Trophoblast cell (in vitro differentiated cells and primary cell): ENCODE results near the gene PAM16.
"Not testable (repeated sequence)": the region's sequence is repeated elsewhere in the genome, so short reads cannot be mapped to it uniquely, and the experiment has no call there.

ENCODE experiments used
- DNase-seq, 2 donors: peaks; one replicate each; pipeline ENCODE4 v3.0.0-alpha.2; 2016
- H2AFZ ChIP-seq: 2 replicates; pipeline ENCODE4 v1.6.1; 2013; ENCODE audit warnings: low read length, moderate library complexity, mild to moderate bottlenecking; ENCODE audit not compliant: insufficient read depth, poor library complexity
- H2AK5ac ChIP-seq: 2 replicates; pipeline ENCODE4 v1.6.1; 2013; ENCODE audit warnings: mild to moderate bottlenecking, low read length
- H2BK120ac ChIP-seq: 2 replicates; pipeline ENCODE4 v1.6.1; 2013; ENCODE audit warnings: low read length, mild to moderate bottlenecking, moderate library complexity; ENCODE audit not compliant: insufficient read depth, poor library complexity
- H2BK12ac ChIP-seq: 2 replicates; pipeline ENCODE4 v1.6.1; 2013; ENCODE audit warnings: mild to moderate bottlenecking, low read length, moderate library complexity
- H2BK5ac ChIP-seq: 2 replicates; pipeline ENCODE4 v1.6.1; 2013; ENCODE audit warnings: low read length, low read depth, moderate library complexity, mild to moderate bottlenecking; ENCODE audit not compliant: poor library complexity
- H3K14ac ChIP-seq: 2 replicates; pipeline ENCODE4 v1.6.1; 2013; ENCODE audit warnings: mild to moderate bottlenecking, low read length
- H3K18ac ChIP-seq: 2 replicates; pipeline ENCODE4 v1.6.1; 2013; ENCODE audit warnings: mild to moderate bottlenecking, low read length
- H3K23ac ChIP-seq: 2 replicates; pipeline ENCODE4 v1.6.1; 2013; ENCODE audit warnings: low read length
- H3K27ac ChIP-seq: 2 replicates; pipeline ENCODE4 v1.5.1; 2013; ENCODE audit warnings: low read depth, mild to moderate bottlenecking, inconsistent platforms, low read length, moderate library complexity
- H3K27me3 ChIP-seq: 2 replicates; pipeline ENCODE4 v1.6.1; 2013; ENCODE audit warnings: inconsistent platforms, mild to moderate bottlenecking, low read length, moderate library complexity; ENCODE audit not compliant: insufficient read depth
- H3K36me3 ChIP-seq, 2 experiments: 1 replicate in 1 of 2; 2 replicates in 1 of 2; pipeline ENCODE4 v1.6.1; 2013; ENCODE audit warnings: low read length in 2 of 2, mild to moderate bottlenecking in 2 of 2, moderate library complexity in 1 of 2; ENCODE audit not compliant: insufficient read depth in 2 of 2, control insufficient read depth in 1 of 2
- H3K4ac ChIP-seq: 2 replicates; pipeline ENCODE4 v1.6.1; 2013; ENCODE audit warnings: low read depth, mild to moderate bottlenecking, low read length, moderate library complexity
- H3K4me1 ChIP-seq, 2 experiments: 1 replicate in 1 of 2; 2 replicates in 1 of 2; pipeline ENCODE4 v1.6.1; 2013; ENCODE audit warnings: low read length in 2 of 2, mild to moderate bottlenecking in 2 of 2, moderate library complexity in 1 of 2; ENCODE audit not compliant: insufficient read depth in 2 of 2, control insufficient read depth in 1 of 2
- H3K4me2 ChIP-seq: 2 replicates; pipeline ENCODE4 v1.6.1; 2013; ENCODE audit warnings: inconsistent platforms, mild to moderate bottlenecking, low read length, moderate library complexity
- H3K4me3 ChIP-seq: 2 replicates; pipeline ENCODE4 v1.5.1; 2013; ENCODE audit warnings: mild to moderate bottlenecking, low read depth, low read length, inconsistent platforms
- H3K79me1 ChIP-seq: one replicate; pipeline ENCODE4 v1.6.1; 2013; ENCODE audit warnings: low read length
- H3K79me2 ChIP-seq: 2 replicates; pipeline ENCODE4 v1.6.1; 2013; ENCODE audit warnings: low read length, mild to moderate bottlenecking; ENCODE audit not compliant: control insufficient read depth, insufficient read depth, poor library complexity
- H3K9ac ChIP-seq: 2 replicates; pipeline ENCODE4 v1.6.1; 2013; ENCODE audit warnings: mild to moderate bottlenecking, low read length
- H3K9me3 ChIP-seq: 2 replicates; pipeline ENCODE4 v1.6.1; 2013; ENCODE audit warnings: low read depth, mild to moderate bottlenecking, control low read depth, inconsistent platforms, low read length; ENCODE audit not compliant: insufficient read depth
- H4K12ac ChIP-seq: 2 replicates; pipeline ENCODE4 v1.6.1; 2013; ENCODE audit warnings: low read depth, mild to moderate bottlenecking, low read length, moderate library complexity
- H4K8ac ChIP-seq: 2 replicates; pipeline ENCODE4 v1.6.1; 2013; ENCODE audit warnings: low read depth, mild to moderate bottlenecking, low read length, moderate library complexity
- H4K91ac ChIP-seq: one replicate; pipeline ENCODE4 v1.6.1; 2013; ENCODE audit warnings: low read depth, mild to moderate bottlenecking, low read length, moderate library complexity
- WGBS: extraction: QIAGEN DNeasy Blood & Tissue Kit; methylation state at CpG from one replicate; pipeline ENCODE4 v1.1.7; 2013; ENCODE audit warnings: missing lambda C conversion rate; ENCODE audit not compliant: insufficient read length, insufficient coverage; ENCODE audit errors: extremely low coverage; 5-methylcytosine and 5-hydroxymethylcytosine counted together

PAM16 gene

GRCh38 chr16:4336701-4337539, 14.2 kb downstream of the PAM16 start:
- Histone ChIP-seq H4K12ac (no peak overlapping the region), H3K14ac (no peak overlapping the region), H3K9me3 (peaks cover 2% of the 10 kb centered on the region), H3K4ac (no peak overlapping the region), H3K27me3 (no peaks in the 10 kb centered on the region), H3K18ac (no peak overlapping the region), H3K23ac (no peak overlapping the region), H2BK12ac (no peak overlapping the region), H4K91ac (no peak overlapping the region), H3K4me3 (no peak overlapping the region), H4K8ac (no peak overlapping the region), H2BK120ac (no peak overlapping the region), H3K9ac (no peak overlapping the region), H2AFZ (no peak overlapping the region), H2AK5ac (no peak overlapping the region), H3K36me3 (peaks cover 75 to 76% of the 10 kb centered on the region in 2 experiments), H2BK5ac (no peak overlapping the region), H3K79me2 (no peaks in the 10 kb centered on the region), H3K4me1 (no peaks in the 10 kb centered on the region), H3K4me2 (no peak overlapping the region), H3K27ac (no peak overlapping the region), H3K79me1 (no peaks in the 10 kb centered on the region)
- no peak for DNase-seq
- no CpG with 5 or more reads among the region's 41 CpGs for WGBS

DNA sequence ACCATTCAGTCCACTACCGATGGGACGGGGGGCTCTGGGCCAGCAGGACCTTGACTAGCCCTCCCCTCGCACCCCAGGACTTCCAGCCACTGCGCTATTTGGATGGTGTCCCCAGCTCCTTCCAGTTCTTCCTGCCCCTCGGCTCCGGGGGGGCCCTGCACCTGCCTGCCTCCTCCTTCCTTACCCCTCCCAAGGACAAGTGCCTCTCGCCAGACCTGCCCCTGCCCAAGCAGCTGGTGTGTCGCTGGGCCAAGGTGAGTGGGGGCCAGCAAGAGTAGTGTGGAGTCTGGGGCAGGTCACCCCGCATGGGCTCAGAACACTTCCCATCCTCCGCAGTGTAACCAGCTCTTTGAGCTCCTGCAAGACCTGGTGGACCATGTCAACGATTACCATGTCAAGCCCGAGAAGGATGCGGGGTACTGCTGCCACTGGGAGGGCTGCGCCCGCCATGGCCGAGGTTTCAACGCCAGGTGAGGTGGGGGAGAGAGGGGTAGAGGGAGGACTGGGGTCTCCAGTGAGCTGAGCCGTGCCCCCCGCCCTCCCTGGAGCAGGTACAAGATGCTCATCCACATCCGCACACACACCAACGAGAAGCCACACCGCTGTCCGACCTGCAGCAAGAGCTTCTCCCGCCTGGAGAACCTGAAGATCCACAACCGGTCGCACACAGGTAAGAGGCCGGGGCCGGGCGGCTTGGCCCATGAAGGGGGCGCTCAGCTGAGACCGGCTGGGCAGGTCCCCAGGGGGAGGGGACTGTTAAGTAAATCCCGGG, 16.2 kb downstream of the PAM16 start:
- peaks cover 59 to 60% of the 10 kb centered on the region in 2 experiments for H3K36me3 ChIP-seq
- H4K12ac ChIP-seq: no peak overlapping the region
- no CpG with 5 or more reads among the region's 32 CpGs for WGBS
- H3K79me1 ChIP-seq: no peaks in the 10 kb centered on the region
- no peak overlapping the region for H2BK5ac ChIP-seq
- no peak overlapping the region for H3K9ac ChIP-seq
- no peak overlapping the region for H3K18ac ChIP-seq
- H2BK12ac ChIP-seq: no peak overlapping the region
- H2AK5ac ChIP-seq: no peak overlapping the region
- no peak overlapping the region for H3K4me2 ChIP-seq
- no peak overlapping the region for H2AFZ ChIP-seq
- H3K27me3 ChIP-seq: no peaks in the 10 kb centered on the region
- no peaks in the 10 kb centered on the region for H3K4me1 ChIP-seq
- H4K8ac ChIP-seq: no peak overlapping the region
- H3K14ac ChIP-seq: no peak overlapping the region
- DNase-seq: no peak
- peak overlapping the region; percentile 34 for H3K4me3 ChIP-seq
- H3K4ac ChIP-seq: no peak overlapping the region
- H2BK120ac ChIP-seq: no peak overlapping the region
- H3K23ac ChIP-seq: no peak overlapping the region
- H3K27ac ChIP-seq: no peak overlapping the region
- H4K91ac ChIP-seq: no peak overlapping the region
- no peaks in the 10 kb centered on the region for H3K9me3 ChIP-seq
- no peaks in the 10 kb centered on the region for H3K79me2 ChIP-seq

- H4K91ac ChIP-seq, H3K79me2 ChIP-seq, H3K27me3 ChIP-seq, H3K23ac ChIP-seq, H3K4me3 ChIP-seq, H4K12ac ChIP-seq, H2BK5ac ChIP-seq, H3K18ac ChIP-seq, H4K8ac ChIP-seq, H2BK120ac ChIP-seq, DNase-seq, H3K4me2 ChIP-seq, H2AK5ac ChIP-seq, H3K9ac ChIP-seq, H2AFZ ChIP-seq, H3K79me1 ChIP-seq, H3K4me1 ChIP-seq, H2BK12ac ChIP-seq, H3K27ac ChIP-seq, H3K9me3 ChIP-seq, H3K4ac ChIP-seq, H3K14ac ChIP-seq: not testable (repeated sequence)
- WGBS: no CpG with 5 or more reads among the region's 9 CpGs
- peaks cover 49 to 53% of the 10 kb centered on the region in 2 experiments for H3K36me3 ChIP-seq
These were observed 17.4 kb downstream of the PAM16 start for GRCh38 chr16:4333714-4334113.

DNA sequence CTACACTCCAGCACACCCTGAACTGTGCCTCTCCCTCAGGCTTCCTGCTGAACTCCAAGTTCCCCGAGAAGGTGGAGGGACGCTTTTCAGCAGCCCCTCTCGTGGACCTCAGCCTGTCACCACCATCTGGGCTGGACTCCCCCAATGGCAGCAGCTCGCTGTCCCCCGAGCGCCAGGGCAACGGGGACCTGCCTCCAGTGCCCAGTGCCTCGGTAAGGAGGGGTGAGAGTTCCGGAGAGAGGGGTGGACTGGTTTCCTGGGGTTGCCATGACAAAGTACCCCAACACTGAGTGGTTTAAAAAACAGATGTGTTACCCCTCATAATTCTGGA, 17.8 kb downstream of the PAM16 start:
- Histone ChIP-seq H3K9me3 (peaks cover 2% of the 10 kb centered on the region), H3K4ac (no peak overlapping the region), H3K79me2 (peaks cover 2% of the 10 kb centered on the region), H2AFZ (no peak overlapping the region), H4K12ac (no peak overlapping the region), H3K9ac (no peak overlapping the region), H3K14ac (no peak overlapping the region), H3K4me2 (no peak overlapping the region), H2BK120ac (no peak overlapping the region), H4K8ac (no peak overlapping the region), H2AK5ac (no peak overlapping the region), H3K4me1 (peaks cover 6 to 9% of the 10 kb centered on the region in 2 experiments), H3K4me3 (no peak overlapping the region), H2BK12ac (no peak overlapping the region), H2BK5ac (no peak overlapping the region), H3K27me3 (no peaks in the 10 kb centered on the region), H3K27ac (no peak overlapping the region), H3K79me1 (no peaks in the 10 kb centered on the region), H4K91ac (no peak overlapping the region), H3K23ac (no peak overlapping the region), H3K36me3 (peaks cover 45 to 48% of the 10 kb centered on the region in 2 experiments), H3K18ac (no peak overlapping the region)
- DNase-seq: no peak
- no CpG with 5 or more reads among the region's 9 CpGs for WGBS
